Uterus (tissue), 4 donors: ENCODE measurements around the gene ABCA12. TPM values are rescaled to one million over a fixed set of nuclear protein-coding genes. Genes with fewer than 3 reads are reported as not detected.
"Not testable (repeated sequence)": the region's sequence is repeated elsewhere in the genome, so short reads cannot be mapped to it uniquely, and the experiment has no call there.

ENCODE experiments used
- DNase-seq, 2 donors: peaks; one replicate each; pipeline ENCODE4 v3.0.0-alpha.2; 2019 to 2020
- H3K27ac ChIP-seq, 2 donors: fragments of 200-600 bp; sonication (generic); 1 replicate in 1 of 2; 2 replicates in 1 of 2; pipeline ENCODE4 v1.5.1; 2016 to 2018
- H3K27me3 ChIP-seq, 2 donors: fragments of 200-600 bp; sonication (generic); one replicate each; pipeline ENCODE4 v1.5.1; 2018 to 2019; ENCODE audit warnings: control low read depth in 1 of 2
- H3K36me3 ChIP-seq, 2 donors: fragments of 200-600 bp; sonication (generic); one replicate each; pipeline ENCODE4 v1.5.1; 2019; ENCODE audit warnings: control low read depth in 1 of 2
- H3K4me1 ChIP-seq, 2 donors: fragments of 200-600 bp; sonication (generic); one replicate each; pipeline ENCODE4 v1.5.1; 2018 to 2019; ENCODE audit warnings: control low read depth in 1 of 2
- H3K4me3 ChIP-seq, 2 donors: fragments of 200-600 bp; sonication (generic); 1 replicate in 1 of 2; 2 replicates in 1 of 2; pipeline ENCODE4 v1.5.1; 2018 to 2019; ENCODE audit warnings: mild to moderate bottlenecking in 1 of 2
- H3K9me3 ChIP-seq, 2 donors: fragments of 200-600 bp; sonication (generic); one replicate each; pipeline ENCODE4 v1.5.1; 2019; ENCODE audit warnings: control low read depth in 1 of 2
- CTCF ChIP-seq, 4 experiments: fragments of 200-600 bp in 2 of 4; fragments of 450-650 bp in 2 of 4; sonication (generic) in 2 of 4; IDR thresholded peaks; one replicate each; pipeline ENCODE4 v1.5.1; 2016 to 2019; ENCODE audit warnings: antibody characterized with exemption in 4 of 4, mild to moderate bottlenecking in 2 of 4, moderate library complexity in 1 of 4
- POLR2A ChIP-seq, 2 donors: fragments of 450-650 bp; IDR thresholded peaks; one replicate each; pipeline ENCODE4 v1.6.1; 2016; ENCODE audit warnings: antibody characterized with exemption in 2 of 2, mild to moderate bottlenecking in 1 of 2, moderate library complexity in 1 of 2
- intact Hi-C: fragments of 100-400 bp; cut with DNase I; formaldehyde crosslinking; loops from one replicate; pipeline ENCODE4 v1.15.1; 2023; ENCODE audit warnings: low total_unique reads
- total RNA-seq, 4 donors: library from RNA; depleted of rRNA in 3 of 4; stranded (reverse); fragments of >200 nt in 3 of 4; gene quantifications; one replicate each; pipeline versions ENCODE4 v1.1.0 to v1.2.4, GENCODE V29; 2014 to 2023
- donor health status: DM: yes; HTN: yes; CAD: no.

The ABCA12 gene
- total RNA-seq, 4 donors from 2014 or later, result 0.14 TPM; not detected in 3

- H3K36me3 ChIP-seq, result no peaks in the 10 kb centered on the region
- no peak overlapping the region for H3K4me3 ChIP-seq
- H3K9me3 ChIP-seq, result no peaks in the 10 kb centered on the region
- no peak for DNase-seq
- no peaks in the 10 kb centered on the region for H3K27me3 ChIP-seq
- H3K4me1 ChIP-seq, result no peaks in the 10 kb centered on the region
- intact Hi-C loops, result no loop called here
- TF ChIP-seq CTCF (IDR thresholded peaks at IDR 0.05) (no peak), POLR2A (IDR thresholded peaks at IDR 0.05) (no peak)
- no peak overlapping the region for H3K27ac ChIP-seq
Observed at GRCh38 chr2:215171151-215171550, 32.7 kb upstream of the ABCA12 start.

- H3K4me3 ChIP-seq, H3K36me3 ChIP-seq: not testable (repeated sequence)
Observed at GRCh38 chr2:215166505-215166904, 28.1 kb upstream of the ABCA12 start.

DNA sequence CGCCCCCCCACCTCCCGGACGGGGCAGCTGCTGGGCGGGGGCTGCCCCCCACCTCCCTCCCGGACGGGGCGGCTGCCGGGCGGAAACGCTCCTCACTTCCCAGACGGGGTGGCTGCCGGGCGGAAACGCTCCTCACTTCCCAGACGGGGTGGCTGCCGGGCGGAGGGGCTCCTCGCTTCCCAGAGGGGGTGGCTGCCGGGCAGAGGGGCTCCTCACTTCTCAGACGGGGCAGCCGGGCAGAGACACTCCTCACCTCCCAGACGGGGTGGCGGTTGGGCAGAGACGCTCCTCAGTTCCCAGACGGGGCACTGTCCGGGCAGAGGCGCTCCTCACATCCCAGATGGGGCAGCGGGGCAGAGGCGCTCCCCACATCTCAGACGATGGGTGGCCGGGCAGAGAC, 24.9 kb upstream of the ABCA12 start:
- H3K9me3 ChIP-seq, H3K36me3 ChIP-seq, H3K27me3 ChIP-seq, H3K27ac ChIP-seq, DNase-seq, H3K4me1 ChIP-seq, intact Hi-C loops, H3K4me3 ChIP-seq: not testable (repeated sequence)

More at GRCh38 chr2:215166505-215166904, 28.1 kb upstream of the ABCA12 start:
- H3K4me1 ChIP-seq, H3K9me3 ChIP-seq, DNase-seq, intact Hi-C loops, H3K27me3 ChIP-seq, H3K27ac ChIP-seq: not testable (repeated sequence)

DNA sequence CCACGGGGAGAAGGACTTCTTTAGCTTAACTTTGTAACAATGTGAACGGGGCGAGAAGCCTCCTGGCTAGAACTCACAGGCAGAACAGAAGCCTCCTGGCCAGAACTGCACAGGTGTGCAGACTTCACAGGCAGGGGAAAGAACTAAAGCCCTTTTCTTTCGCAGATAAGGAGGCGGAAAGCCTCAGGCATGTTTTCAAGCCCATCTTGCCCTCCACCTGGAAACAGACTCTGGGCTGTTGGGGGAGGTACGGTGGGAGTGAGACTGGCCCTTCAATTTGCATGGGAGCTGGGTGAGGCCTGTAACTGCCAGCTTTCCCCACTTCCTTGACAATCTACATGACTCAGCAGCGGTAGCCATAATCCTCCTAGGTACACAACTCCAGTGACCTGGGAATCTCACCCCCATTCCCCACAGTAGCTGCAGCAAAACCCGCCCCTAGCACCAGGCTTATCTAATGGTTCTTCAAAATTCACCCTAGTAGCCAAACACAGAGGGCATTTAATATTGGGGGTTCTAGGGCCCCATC, 22.9 kb upstream of the ABCA12 start:
- Histone ChIP-seq H3K27me3 (no peaks in the 10 kb centered on the region), H3K36me3 (no peaks in the 10 kb centered on the region), H3K4me1 (no peaks in the 10 kb centered on the region), H3K27ac (no peak overlapping the region), H3K4me3 (no peak overlapping the region), H3K9me3 (no peaks in the 10 kb centered on the region)
- no peak for DNase-seq
- intact Hi-C loops, result no loop called here
- no peak for TF ChIP-seq CTCF (IDR thresholded peaks at IDR 0.05)
- TF ChIP-seq POLR2A (IDR thresholded peaks at IDR 0.05), result no peak

DNA sequence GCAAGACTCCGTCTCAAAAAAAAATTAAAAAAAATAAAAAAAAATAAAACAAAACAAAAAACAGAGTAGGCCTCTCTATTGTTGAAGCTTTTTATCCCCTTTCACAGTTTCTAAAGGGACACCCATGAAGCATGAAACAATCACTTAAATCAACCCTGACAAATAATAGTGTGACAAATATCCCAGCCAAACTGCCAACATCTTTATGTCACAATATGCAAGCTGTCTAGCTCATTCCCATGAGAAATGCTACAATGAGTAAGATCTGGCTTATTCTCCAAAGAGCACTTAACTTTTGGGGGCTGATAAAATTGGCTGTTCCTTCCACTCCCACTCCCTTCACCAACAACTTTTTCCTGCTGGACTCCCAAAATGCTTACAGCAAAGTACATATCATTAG, 21.7 kb upstream of the ABCA12 start:
- DNase-seq, result no peak
- no peaks in the 10 kb centered on the region for H3K9me3 ChIP-seq
- intact Hi-C loops, result no loop called here
- no peaks in the 10 kb centered on the region for H3K4me1 ChIP-seq
- H3K27ac ChIP-seq, result no peak overlapping the region
- H3K4me3 ChIP-seq, result no peak overlapping the region
- TF ChIP-seq POLR2A (IDR thresholded peaks at IDR 0.05) (no peak), CTCF (IDR thresholded peaks at IDR 0.05) (no peak)
- no peaks in the 10 kb centered on the region for H3K27me3 ChIP-seq
- no peaks in the 10 kb centered on the region for H3K36me3 ChIP-seq

GRCh38 chr2:215156453-215156852, 18.0 kb upstream of the ABCA12 start:
- intact Hi-C loops, result no loop called here
- TF ChIP-seq POLR2A (IDR thresholded peaks at IDR 0.05) (no peak), CTCF (IDR thresholded peaks at IDR 0.05) (no peak)
- H3K27ac ChIP-seq, result no peak overlapping the region
- H3K9me3 ChIP-seq, result no peaks in the 10 kb centered on the region
- H3K4me1 ChIP-seq, result no peaks in the 10 kb centered on the region
- H3K4me3 ChIP-seq, result no peak overlapping the region
- DNase-seq, result no peak
- no peaks in the 10 kb centered on the region for H3K36me3 ChIP-seq
- H3K27me3 ChIP-seq, result no peaks in the 10 kb centered on the region
